Heart right ventricle (tissue), 16 donors: ENCODE measurements around the gene SCAMP5. TPM values are rescaled to one million over a fixed set of nuclear protein-coding genes. Genes with fewer than 3 reads are reported as not detected.

ENCODE experiments used
- ATAC-seq, 8 donors: fragments of 200-7000 bp; cut with Tn5 transposase; one replicate each; pipeline ENCODE4 v1.9.1; 2020; ENCODE audit warnings: mild to moderate bottlenecking in 8 of 8, moderate library complexity in 8 of 8, moderate number of reproducible peaks in 1 of 8
- DNase-seq, 2 donors: peaks; one replicate each; pipeline ENCODE4 v3.0.0-alpha.2; 2020
- H3K27ac ChIP-seq, 10 donors: fragments of 200-600 bp; sonication (generic) in 2 of 10; one replicate each; pipeline versions ENCODE4 v1.5.0 to v1.8.0; 2020 to 2022; ENCODE audit warnings: mild to moderate bottlenecking in 3 of 10
- H3K27me3 ChIP-seq, 7 donors: fragments of 200-600 bp; one replicate each; pipeline ENCODE4 v1.8.0; 2021 to 2022; ENCODE audit warnings: mild to moderate bottlenecking in 2 of 7
- H3K36me3 ChIP-seq, 9 donors: fragments of 200-600 bp; sonication (generic) in 1 of 9; one replicate each; pipeline versions ENCODE4 v1.5.0 to v1.8.0; 2020 to 2022; ENCODE audit warnings: mild to moderate bottlenecking in 2 of 9
- H3K4me1 ChIP-seq, 9 donors: fragments of 200-600 bp; sonication (generic) in 1 of 9; one replicate each; pipeline versions ENCODE4 v1.5.0 to v1.8.0; 2020 to 2022; ENCODE audit warnings: mild to moderate bottlenecking in 4 of 9
- H3K4me3 ChIP-seq, 10 donors: fragments of 200-600 bp; sonication (generic) in 2 of 10; one replicate each; pipeline versions ENCODE4 v1.5.0 to v1.8.0; 2020 to 2022; ENCODE audit warnings: mild to moderate bottlenecking in 7 of 10, moderate library complexity in 2 of 10
- H3K9me3 ChIP-seq, 11 donors: fragments of 200-600 bp in 10 of 11; sonication (generic) in 2 of 11; one replicate each; pipeline versions ENCODE4 v1.5.0 to v1.8.0; 2013 to 2022; ENCODE audit warnings: mild to moderate bottlenecking in 2 of 11, control low read depth in 1 of 11, moderate library complexity in 1 of 11
- CTCF ChIP-seq, 9 donors: fragments of 200-600 bp; sonication (generic) in 2 of 9; IDR thresholded peaks; one replicate each; pipeline versions ENCODE4 v1.5.0 to v1.8.0; 2021 to 2022; ENCODE audit warnings: antibody characterized with exemption in 9 of 9, mild to moderate bottlenecking in 5 of 9, moderate library complexity in 1 of 9
- WGBS, 2 donors: extraction: QIAGEN DNeasy Blood & Tissue Kit; methylation state at CpG; one replicate each; pipeline ENCODE4 v1.1.7; 2013; ENCODE audit warnings: inconsistent platforms in 1 of 2; 5-methylcytosine and 5-hydroxymethylcytosine counted together
- intact Hi-C, 10 donors: fragments of 100-400 bp; cut with DNase I; formaldehyde crosslinking; loops; one replicate each; pipeline versions ENCODE4 v1.11.1 to v1.14.2; 2022
- polyA plus RNA-seq, 2 donors: library from polyadenylated mRNA; stranded (reverse); fragments of 200-250 nt; gene quantifications; one replicate each; pipeline ENCODE4 v1.2.3, GENCODE V29; 2013
- total RNA-seq, 10 donors: library from RNA; stranded (reverse); fragmentation: NEBNext Ultra II Directional in 3 of 10; extraction: Animal tissue kit (Norgen Biotek cat#: 25700) in 3 of 10; gene quantifications; one replicate each; pipeline versions ENCODE4 v1.2.1 to v1.2.4, GENCODE V29; 2021 to 2023
- donor health status: Arrhythmogenic right ventricular cardiomyopathy.
- donor health status: ischemic (EF 13 %, LVEDD 7.1; RV severe dilation, severe dysfunction).
- donor health status: healthy with polysubstance abuse.
- donor health status: DM: no; HTN: yes; CAD: no.
- donor health status: DM: no; HTN: no; CAD: no.
- donor health status: ischemic (EF 25% LVEDD 6.9; RV normal size, moderate dysfunction).
- donor health status: ischemic (EF 25% LVEDD 5.7; RV mildly dilated, moderate dysfunction).
- donor health status: healthy.
- donor health status: DM: yes; HTN: yes; CAD: no.
- donor health status: Ischemic cardiomyopathy.
- donor health status: ischemic (EF 35%, LVEDD 5.7; RV mildly dilated, moderate dysfunction).
- donor health status: nonischemic (EF 11% LVEDD 7.7; RV severe dilation, severe dysfunction).
- donor health status: DM: yes; HTN: yes; CAD: no.
- donor health status: PGD.
- donor health status: ischemic (EF 29% LVEDD 5.4; RV normal size, mild dysfunction).
- donor health status: nonischemic (EF 23%, LVEDD 6.1; RV moderate dilation, normal function).

The SCAMP5 gene
- total and polyA plus RNA-seq, 12 donors: 0.55 to 7.5 (median 3.8) TPM

- Histone ChIP-seq H3K27me3 (peaks cover 0 to 39% (median 16%) of the 10 kb centered on the region in 7 donors), H3K27ac (peak overlapping the region in 5 of 10 donors; percentile 16 to 85 (median 33)), H3K36me3 (no peaks in the 10 kb centered on the region), H3K9me3 (no peaks in the 10 kb centered on the region), H3K4me3 (peak overlapping the region in 7 of 10 donors; percentile 53 to 83 (median 64)), H3K4me1 (peaks cover 0 to 59% (median 36%) of the 10 kb centered on the region in 9 donors)
- TF ChIP-seq CTCF (IDR thresholded peaks at IDR 0.05): no peak
- intact Hi-C loops: loop anchor here in 9 of 10 donors (5.0 to 10.0 kb wide), 5 partner anchors 182 to 580 kb away; no protein-coding TSS in a partner anchor
- DNase-seq (no peak), ATAC-seq (peak in 1 of 8 donors; percentile 7)
Observed at GRCh38 chr15:74954515-74954914, 40.8 kb upstream of the SCAMP5 start.

GRCh38 chr15:74955017-74955416, 40.3 kb upstream of the SCAMP5 start:
- WGBS, 2 donors: 63 to 68% methylated on average over 8 of the region's 8 CpGs
- no peak for TF ChIP-seq CTCF (IDR thresholded peaks at IDR 0.05)
- Histone ChIP-seq H3K27ac (peak overlapping the region in 5 of 10 donors; percentile 16 to 85 (median 33)), H3K9me3 (no peaks in the 10 kb centered on the region), H3K36me3 (no peaks in the 10 kb centered on the region), H3K27me3 (peaks cover 0 to 44% (median 16%) of the 10 kb centered on the region in 7 donors), H3K4me1 (peaks cover 0 to 63% (median 36%) of the 10 kb centered on the region in 9 donors), H3K4me3 (peak overlapping the region in 9 of 10 donors; percentile 13 to 83 (median 61))
- intact Hi-C loops: loop anchor here in 8 of 10 donors (5.0 to 10.0 kb wide), 4 partner anchors 247 to 580 kb away; partner anchors contain the start of gene C15orf39 (in 1 of the 8)
- DNase-seq: no peak
- ATAC-seq: no peak

- WGBS, 2 donors: 12% methylated on average over 87 to 88 of the region's 88 CpGs
- intact Hi-C loops: loop anchor here in 8 of 10 donors (5.0 to 10.0 kb wide), 4 partner anchors 246 to 581 kb away; partner anchors contain the start of gene C15orf39 (in 1 of the 8)
- TF ChIP-seq CTCF (IDR thresholded peaks at IDR 0.05): peak; percentile 10 to 61 (median 51)
- ATAC-seq: peak; percentile 42 to 72 (median 60)
- Histone ChIP-seq H3K9me3 (no peaks in the 10 kb centered on the region), H3K4me1 (peaks cover 0 to 62% (median 33%) of the 10 kb centered on the region in 9 donors), H3K27ac (peak overlapping the region; percentile 19 to 87 (median 76)), H3K27me3 (peaks cover 0 to 49% (median 16%) of the 10 kb centered on the region in 7 donors), H3K36me3 (no peaks in the 10 kb centered on the region), H3K4me3 (peak overlapping the region; percentile 23 to 83 (median 60))
- peak; percentile 65 to 80 for DNase-seq
Observed at GRCh38 chr15:74955796-74956647, 39.3 kb upstream of the SCAMP5 start.
